CD4-positive, alpha-beta T cell treated with Interleukin-10 for 1 hour (primary cell): ENCODE measurements around the gene CLCN5.

Experiments used
- DNase-seq: peaks from one replicate; pipeline ENCODE4 v3.0.0-alpha.2; 2020

Gene CLCN5

GRCh38 chrX:49934148-49934547, 11.8 kb downstream of the CLCN5 start:
- no peak for DNase-seq

- DNase-seq = no peak
These were observed 12.3 kb downstream of the CLCN5 start for GRCh38 chrX:49934729-49935128.

- DNase-seq = no peak
These were observed 25.4 kb downstream of the CLCN5 start for GRCh38 chrX:49947781-49948180.

GRCh38 chrX:49949961-49950360, 27.6 kb downstream of the CLCN5 start:
- DNase-seq = no peak

- no peak for DNase-seq
These were observed 29.3 kb downstream of the CLCN5 start for GRCh38 chrX:49951524-49952193.

GRCh38 chrX:49956313-49956712, 33.9 kb downstream of the CLCN5 start:
- DNase-seq = no peak

GRCh38 chrX:49958727-49959485, 36.5 kb downstream of the CLCN5 start:
- no peak for DNase-seq

- no peak for DNase-seq
These were observed 37.2 kb downstream of the CLCN5 start for GRCh38 chrX:49959602-49960001.

- no peak for DNase-seq
These were observed 37.7 kb downstream of the CLCN5 start for GRCh38 chrX:49960061-49960460.

- no peak for DNase-seq
These were observed 48.3 kb downstream of the CLCN5 start for GRCh38 chrX:49970674-49971073.

GRCh38 chrX:49972328-49972860, 50.0 kb downstream of the CLCN5 start:
- DNase-seq = no peak

GRCh38 chrX:49976682-49977197, 54.3 kb downstream of the CLCN5 start:
- DNase-seq = no peak

- DNase-seq = no peak
These were observed 55.1 kb downstream of the CLCN5 start for GRCh38 chrX:49977319-49978090.

- DNase-seq = no peak
These were observed 55.8 kb downstream of the CLCN5 start for GRCh38 chrX:49978176-49978575.

- DNase-seq = no peak
These were observed 63.7 kb downstream of the CLCN5 start for GRCh38 chrX:49986058-49986457.

- DNase-seq = no peak
These were observed 65.3 kb downstream of the CLCN5 start for GRCh38 chrX:49987651-49988050.

GRCh38 chrX:49988143-49988542, 65.7 kb downstream of the CLCN5 start:
- DNase-seq = no peak

GRCh38 chrX:49991758-49992157, 69.4 kb downstream of the CLCN5 start:
- DNase-seq = no peak

GRCh38 chrX:49992853-49993252, 70.5 kb downstream of the CLCN5 start:
- DNase-seq = no peak

- no peak for DNase-seq
These were observed 71.3 kb downstream of the CLCN5 start for GRCh38 chrX:49993661-49994060.

GRCh38 chrX:49995107-49995731, 72.8 kb downstream of the CLCN5 start:
- DNase-seq = no peak

- DNase-seq = no peak
These were observed 73.5 kb downstream of the CLCN5 start for GRCh38 chrX:49995795-49996455.
